GM19372 (cell line): ENCODE data around the gene RAB20.

Experiments used
- ATAC-seq: cut with Tn5 transposase; IDR thresholded peaks from one replicate; pipeline ENCODE4 v1.9.1; 2021; ENCODE audit warnings: mild to moderate bottlenecking, low read depth, moderate library complexity; ENCODE audit not compliant: unreplicated experiment

RAB20 gene

GRCh38 chr13:110475550-110476219, 85.8 kb downstream of the RAB20 start:
- no peak for ATAC-seq

DNA sequence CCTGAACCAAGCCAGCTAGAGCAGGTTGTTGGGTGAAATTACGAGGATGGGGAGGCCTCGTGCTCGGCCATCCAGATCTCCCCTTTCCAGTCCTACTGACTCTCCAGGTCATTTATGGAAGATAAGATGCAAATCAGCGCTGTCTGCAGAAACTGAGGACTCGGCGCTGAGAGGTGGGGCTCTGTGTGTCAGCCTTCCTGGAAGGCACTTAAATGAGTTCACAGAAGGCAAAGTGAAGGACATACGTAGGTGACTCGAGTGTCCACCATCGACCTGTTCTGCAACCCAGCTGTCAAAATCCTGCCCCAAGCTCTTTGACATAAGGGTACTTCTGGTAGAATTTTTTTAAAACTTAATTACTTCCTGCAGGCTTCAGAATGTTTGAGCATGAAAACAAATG, 86.4 kb downstream of the RAB20 start:
- ATAC-seq = no peak

DNA sequence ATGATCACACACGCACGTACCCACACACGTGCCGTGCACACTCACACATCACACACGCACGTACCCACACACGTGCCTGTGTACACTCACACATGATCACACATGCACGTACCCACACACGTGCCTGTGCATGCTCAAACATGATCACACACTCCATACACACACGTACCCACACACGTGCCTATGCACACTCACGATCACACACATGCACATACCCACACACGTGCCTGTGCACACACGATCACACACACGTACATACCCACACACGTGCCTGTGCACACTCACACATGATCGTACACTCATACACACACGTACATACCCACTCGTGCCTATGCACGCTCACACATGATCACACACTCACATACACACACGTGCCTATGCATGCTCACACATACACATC, 86.8 kb downstream of the RAB20 start:
- no peak for ATAC-seq
